Measurements from ENCODE around the gene BABAM2.
"Not testable (repeated sequence)": the region's sequence is repeated elsewhere in the genome, so short reads cannot be mapped to it uniquely, and the experiment has no call there.

The BABAM2 gene

GRCh38 chr2:28085201-28085600 lies 194.7 kb downstream of the BABAM2 start:
- no peak for DNase-seq

GRCh38 chr2:28086611-28087010 lies 196.1 kb downstream of the BABAM2 start:
- no peak for DNase-seq

- no peak for DNase-seq
Observed at GRCh38 chr2:28088970-28089369, 198.4 kb downstream of the BABAM2 start.

GRCh38 chr2:28089486-28089885 lies 199.0 kb downstream of the BABAM2 start:
- no peak for DNase-seq

- no peak for DNase-seq
Observed at GRCh38 chr2:28093308-28093707, 202.8 kb downstream of the BABAM2 start.

- DNase-seq = no peak
Observed at GRCh38 chr2:28093768-28094167, 203.2 kb downstream of the BABAM2 start.

- DNase-seq = no peak
Observed at GRCh38 chr2:28094739-28095138, 204.2 kb downstream of the BABAM2 start.

- no peak for DNase-seq
Observed at GRCh38 chr2:28095622-28096021, 205.1 kb downstream of the BABAM2 start.

- DNase-seq = no peak
Observed at GRCh38 chr2:28096421-28096820, 205.9 kb downstream of the BABAM2 start.

GRCh38 chr2:28098501-28099225 lies 208.1 kb downstream of the BABAM2 start:
- no peak for DNase-seq

- no peak for DNase-seq
Observed at GRCh38 chr2:28101123-28101522, 210.6 kb downstream of the BABAM2 start.

- no peak for DNase-seq
Observed at GRCh38 chr2:28101892-28102291, 211.4 kb downstream of the BABAM2 start.

- no peak for DNase-seq
Observed at GRCh38 chr2:28102455-28102874, 211.9 kb downstream of the BABAM2 start.

GRCh38 chr2:28103611-28104010 lies 213.1 kb downstream of the BABAM2 start:
- DNase-seq = no peak

- DNase-seq = no peak
Observed at GRCh38 chr2:28108143-28108542, 217.6 kb downstream of the BABAM2 start.

- DNase-seq = not testable (repeated sequence)
Observed at GRCh38 chr2:28113771-28114170, 223.2 kb downstream of the BABAM2 start.

- DNase-seq = no peak
Observed at GRCh38 chr2:28117104-28117596, 226.6 kb downstream of the BABAM2 start.

- no peak for DNase-seq
Observed at GRCh38 chr2:28119631-28120030, 229.1 kb downstream of the BABAM2 start.

- DNase-seq = no peak
Observed at GRCh38 chr2:28128281-28128950, 237.9 kb downstream of the BABAM2 start.

- DNase-seq = no peak
Observed at GRCh38 chr2:28129955-28130695, 239.6 kb downstream of the BABAM2 start.

- no peak for DNase-seq
Observed at GRCh38 chr2:28133778-28134177, 243.2 kb downstream of the BABAM2 start.

- DNase-seq = peak; percentile 7
Observed at GRCh38 chr2:28134262-28134812, 243.8 kb downstream of the BABAM2 start.

- peak; percentile 0 for DNase-seq
Observed at GRCh38 chr2:28134857-28135256, 244.3 kb downstream of the BABAM2 start.
